ENCODE data around the gene LTBP3.
"Not testable (repeated sequence)": the region's sequence is repeated elsewhere in the genome, so short reads cannot be mapped to it uniquely, and the experiment has no call there.

LTBP3 gene

GRCh38 chr11:65535102-65535501, 23.1 kb downstream of the LTBP3 start:
- no peak for DNase-seq

GRCh38 chr11:65532388-65533064, 25.6 kb downstream of the LTBP3 start:
- no peak for DNase-seq

GRCh38 chr11:65530157-65530496, 28.0 kb downstream of the LTBP3 start:
- DNase-seq, result no peak

GRCh38 chr11:65529475-65530156, 28.5 kb downstream of the LTBP3 start:
- DNase-seq, result no peak

GRCh38 chr11:65528819-65529350, 29.3 kb downstream of the LTBP3 start:
- no peak for DNase-seq

GRCh38 chr11:65526744-65527143, 31.4 kb downstream of the LTBP3 start:
- no peak for DNase-seq

GRCh38 chr11:65525546-65526480, 32.3 kb downstream of the LTBP3 start:
- no peak for DNase-seq

- peak; percentile 77 for DNase-seq
Measured at GRCh38 chr11:65524741-65525545, 33.2 kb downstream of the LTBP3 start, which contains the start of gene SCYL1. SCYL1 (plus strand) TSS chr11:65525083; CDS start chr11:65525154, 71 bp downstream.

- no peak for DNase-seq
Measured at GRCh38 chr11:65524014-65524740, 34.0 kb downstream of the LTBP3 start.

GRCh38 chr11:65523631-65523968, 34.6 kb downstream of the LTBP3 start:
- not testable (repeated sequence) for DNase-seq

- not testable (repeated sequence) for DNase-seq
Measured at GRCh38 chr11:65522718-65523630, 35.2 kb downstream of the LTBP3 start.

- not testable (repeated sequence) for DNase-seq
Measured at GRCh38 chr11:65521777-65522521, 36.2 kb downstream of the LTBP3 start.

- not testable (repeated sequence) for DNase-seq
Measured at GRCh38 chr11:65518941-65519549, 39.1 kb downstream of the LTBP3 start.

- DNase-seq, result no peak
Measured at GRCh38 chr11:65516135-65516968, 41.8 kb downstream of the LTBP3 start.

- not testable (repeated sequence) for DNase-seq
Measured at GRCh38 chr11:65512311-65512710, 45.8 kb downstream of the LTBP3 start.

GRCh38 chr11:65506772-65507505, 51.2 kb downstream of the LTBP3 start:
- DNase-seq, result no peak

- no peak for DNase-seq
Measured at GRCh38 chr11:65506290-65506771, 51.8 kb downstream of the LTBP3 start.
